ENCODE results near the gene KCNIP4.

The KCNIP4 gene

DNA sequence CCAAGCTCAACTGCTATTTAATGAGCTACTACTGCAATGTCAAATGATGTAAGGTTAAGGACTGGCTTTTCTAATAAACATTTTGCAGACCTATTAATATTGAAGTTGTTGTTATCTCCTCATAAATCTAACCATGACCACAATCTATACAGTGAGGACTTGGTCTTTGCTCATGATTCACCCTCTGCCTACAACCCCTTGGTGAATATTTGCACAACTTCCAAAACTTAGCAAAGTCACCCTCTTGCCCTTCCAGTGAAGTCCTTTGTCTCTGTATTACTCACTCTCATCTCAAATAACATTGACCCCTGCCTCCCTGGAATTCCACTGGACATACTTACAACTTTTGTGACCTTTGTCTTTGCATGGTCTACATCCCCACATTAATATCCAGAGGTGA is 204.5 kb downstream of the KCNIP4 start:
- H3K9me3 ChIP-seq (ENCODE audit: control insufficient read depth, insufficient read depth, low read length) = no peaks in the 10 kb centered on the region
- H3K27me3 ChIP-seq (ENCODE audit: control insufficient read depth, insufficient read depth, low read length) = no peaks in the 10 kb centered on the region
- no peak for DNase-seq (ENCODE audit: low read depth, low spot score)
- no peaks in the 10 kb centered on the region for H3K4me1 ChIP-seq (ENCODE audit: control insufficient read depth, insufficient read depth, low read length)
- no peak overlapping the region for H3K4me3 ChIP-seq (ENCODE audit: low read length)
- H3K36me3 ChIP-seq (ENCODE audit: control insufficient read depth, insufficient read depth, low read length) = no peaks in the 10 kb centered on the region
- no peak overlapping the region for H3K27ac ChIP-seq (ENCODE audit: low read length)

DNA sequence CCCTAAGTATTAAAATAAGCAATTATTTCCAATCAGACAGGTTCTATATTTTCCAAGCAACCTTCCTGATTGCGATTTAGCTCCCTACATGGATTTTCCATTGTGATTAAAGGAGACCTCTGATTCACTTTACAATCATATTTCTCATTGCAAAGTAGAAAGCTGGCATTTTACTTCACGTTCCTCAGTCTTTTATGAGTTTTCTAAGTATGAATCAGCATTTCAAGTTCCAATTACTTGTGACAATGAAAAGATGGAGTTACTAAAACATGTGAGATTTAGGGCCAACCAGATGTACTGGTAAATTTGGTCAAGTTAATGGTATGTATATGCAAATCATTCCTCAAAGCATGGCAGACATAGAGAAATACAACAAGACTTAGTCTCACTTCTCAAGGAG is 206.2 kb downstream of the KCNIP4 start:
- Histone ChIP-seq H3K9me3 (ENCODE audit: control insufficient read depth, insufficient read depth, low read length) (no peaks in the 10 kb centered on the region), H3K4me1 (ENCODE audit: control insufficient read depth, insufficient read depth, low read length) (no peaks in the 10 kb centered on the region), H3K27ac (ENCODE audit: low read length) (no peak overlapping the region), H3K4me3 (ENCODE audit: low read length) (no peak overlapping the region), H3K27me3 (ENCODE audit: control insufficient read depth, insufficient read depth, low read length) (no peaks in the 10 kb centered on the region), H3K36me3 (ENCODE audit: control insufficient read depth, insufficient read depth, low read length) (no peaks in the 10 kb centered on the region)
- no CpG with 5 or more reads among the region's 2 CpGs for WGBS (ENCODE audit: insufficient coverage, insufficient read length)
- DNase-seq (ENCODE audit: low read depth, low spot score) = no peak

DNA sequence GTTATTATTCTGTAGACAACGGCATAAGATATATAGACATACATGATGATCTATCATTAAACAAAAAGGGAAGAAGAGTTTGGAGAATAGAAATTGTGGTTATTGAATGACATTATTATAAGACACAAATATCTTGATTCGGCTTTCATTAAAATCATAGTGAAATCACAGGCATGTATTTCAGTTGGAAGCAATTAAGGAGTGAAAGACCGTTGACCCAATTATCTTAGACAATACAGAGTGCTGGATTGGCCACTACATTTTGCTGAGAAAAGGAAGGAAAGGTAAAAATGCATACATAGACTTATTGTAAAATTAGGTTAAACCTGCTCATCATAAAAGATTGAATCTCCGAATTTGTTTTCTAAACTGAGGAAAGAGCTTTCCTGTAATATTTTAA is 209.8 kb downstream of the KCNIP4 start:
- Histone ChIP-seq H3K4me1 (ENCODE audit: control insufficient read depth, insufficient read depth, low read length) (no peaks in the 10 kb centered on the region), H3K27me3 (ENCODE audit: control insufficient read depth, insufficient read depth, low read length) (no peaks in the 10 kb centered on the region), H3K4me3 (ENCODE audit: low read length) (no peak overlapping the region), H3K36me3 (ENCODE audit: control insufficient read depth, insufficient read depth, low read length) (no peaks in the 10 kb centered on the region), H3K27ac (ENCODE audit: low read length) (no peak overlapping the region), H3K9me3 (ENCODE audit: control insufficient read depth, insufficient read depth, low read length) (no peaks in the 10 kb centered on the region)
- DNase-seq (ENCODE audit: low read depth, low spot score) = no peak
- WGBS (ENCODE audit: insufficient coverage, insufficient read length) = no CpG with 5 or more reads among the region's 4 CpGs

DNA sequence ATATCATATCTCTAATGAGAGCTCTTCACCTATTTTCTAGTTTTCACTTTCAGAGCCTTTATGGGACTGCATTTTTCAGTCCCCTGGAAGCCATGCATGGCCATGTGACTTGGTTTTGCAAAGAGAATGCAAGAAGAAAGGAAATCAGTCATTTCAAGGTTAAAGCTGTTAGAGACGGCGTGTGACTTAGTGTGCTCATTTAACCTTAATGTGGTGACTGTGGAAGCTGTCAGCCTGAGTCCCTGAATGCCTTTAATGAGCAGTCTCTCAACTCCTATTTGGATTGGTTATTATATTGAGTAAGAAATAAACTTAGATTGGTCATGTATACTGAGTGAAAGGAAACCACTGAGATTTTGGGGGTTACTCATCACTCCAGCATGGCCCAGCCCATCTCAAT is 212.7 kb downstream of the KCNIP4 start:
- H3K4me1 ChIP-seq (ENCODE audit: control insufficient read depth, insufficient read depth, low read length) = no peaks in the 10 kb centered on the region
- DNase-seq (ENCODE audit: low read depth, low spot score) = no peak
- no CpG with 5 or more reads among the region's 2 CpGs for WGBS (ENCODE audit: insufficient coverage, insufficient read length)

DNA sequence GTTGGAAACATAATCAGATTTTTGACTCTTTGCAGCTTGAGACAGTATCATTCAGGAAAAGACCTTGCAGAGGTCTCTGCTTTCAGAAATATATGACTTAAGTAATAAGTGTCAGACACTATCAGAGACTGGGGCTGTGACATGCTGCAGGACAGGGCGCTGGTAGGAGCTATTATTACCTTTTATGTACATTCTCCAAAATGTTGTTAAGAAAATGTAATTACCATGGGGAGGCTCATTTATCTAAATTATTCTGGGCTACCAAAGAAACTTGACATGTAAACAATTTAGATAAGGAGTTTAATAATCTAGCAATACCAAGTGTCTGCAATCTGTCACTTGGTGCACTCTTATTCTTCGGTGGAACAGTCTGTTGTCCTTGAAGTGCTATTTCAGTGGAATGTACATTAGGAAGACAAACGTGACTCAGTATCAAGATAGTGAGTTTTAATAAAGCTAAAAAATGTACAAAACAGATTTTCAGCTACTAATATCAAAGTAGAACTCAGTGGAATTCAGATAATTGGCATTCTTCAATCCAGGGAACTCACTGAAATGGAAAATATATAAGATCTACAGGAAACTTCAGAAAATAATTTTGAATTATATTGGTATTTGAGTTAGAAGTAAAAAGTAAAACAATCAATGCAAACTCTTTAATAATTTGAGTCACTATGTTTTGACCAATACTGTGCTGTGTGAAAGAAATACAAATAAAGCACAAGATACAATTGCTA is 214.5 kb downstream of the KCNIP4 start:
- Histone ChIP-seq H3K27ac (ENCODE audit: low read length) (no peak overlapping the region), H3K4me3 (ENCODE audit: low read length) (no peak overlapping the region), H3K36me3 (ENCODE audit: control insufficient read depth, insufficient read depth, low read length) (no peaks in the 10 kb centered on the region), H3K9me3 (ENCODE audit: control insufficient read depth, insufficient read depth, low read length) (no peaks in the 10 kb centered on the region), H3K27me3 (ENCODE audit: control insufficient read depth, insufficient read depth, low read length) (no peaks in the 10 kb centered on the region), H3K4me1 (ENCODE audit: control insufficient read depth, insufficient read depth, low read length) (no peaks in the 10 kb centered on the region)
- DNase-seq (ENCODE audit: low read depth, low spot score) = no peak
- WGBS (ENCODE audit: insufficient coverage, insufficient read length) = no CpG with 5 or more reads among the region's 3 CpGs

More for the DNA sequence above, 212.7 kb downstream of the KCNIP4 start:
- H3K4me3 ChIP-seq (ENCODE audit: low read length) = no peak overlapping the region
- H3K27ac ChIP-seq (ENCODE audit: low read length) = no peak overlapping the region
- no peaks in the 10 kb centered on the region for H3K9me3 ChIP-seq (ENCODE audit: control insufficient read depth, insufficient read depth, low read length)
- no peaks in the 10 kb centered on the region for H3K36me3 ChIP-seq (ENCODE audit: control insufficient read depth, insufficient read depth, low read length)
- no peaks in the 10 kb centered on the region for H3K27me3 ChIP-seq (ENCODE audit: control insufficient read depth, insufficient read depth, low read length)

DNA sequence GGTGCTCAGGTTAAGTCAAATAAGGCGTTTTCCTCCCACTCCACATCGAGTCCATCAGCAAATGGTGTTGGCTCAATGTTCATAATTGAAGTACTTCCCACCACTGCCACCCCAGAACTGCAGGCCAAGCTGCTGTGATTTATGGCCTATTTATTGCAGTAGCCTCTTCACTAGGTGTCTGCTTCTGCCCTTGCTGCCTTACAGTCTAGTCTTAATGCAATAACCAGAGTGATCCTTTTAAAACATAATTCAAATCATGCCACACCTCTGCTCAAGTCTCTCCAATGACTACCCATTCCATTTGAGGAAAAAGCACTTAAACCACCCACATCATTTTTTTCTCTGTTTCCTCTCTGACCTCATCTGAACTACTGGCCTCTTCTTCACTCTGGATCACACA is 220.3 kb downstream of the KCNIP4 start:
- Histone ChIP-seq H3K4me3 (ENCODE audit: low read length) (no peak overlapping the region), H3K4me1 (ENCODE audit: control insufficient read depth, insufficient read depth, low read length) (no peaks in the 10 kb centered on the region; the same call in 1 of the 2 replicates), H3K9me3 (ENCODE audit: control insufficient read depth, insufficient read depth, low read length) (no peaks in the 10 kb centered on the region), H3K27me3 (ENCODE audit: control insufficient read depth, insufficient read depth, low read length) (no peaks in the 10 kb centered on the region), H3K36me3 (ENCODE audit: control insufficient read depth, insufficient read depth, low read length) (no peaks in the 10 kb centered on the region), H3K27ac (ENCODE audit: low read length) (no peak overlapping the region)
- DNase-seq (ENCODE audit: low read depth, low spot score) = no peak
- no CpG with 5 or more reads among the region's 2 CpGs for WGBS (ENCODE audit: insufficient coverage, insufficient read length)

DNA sequence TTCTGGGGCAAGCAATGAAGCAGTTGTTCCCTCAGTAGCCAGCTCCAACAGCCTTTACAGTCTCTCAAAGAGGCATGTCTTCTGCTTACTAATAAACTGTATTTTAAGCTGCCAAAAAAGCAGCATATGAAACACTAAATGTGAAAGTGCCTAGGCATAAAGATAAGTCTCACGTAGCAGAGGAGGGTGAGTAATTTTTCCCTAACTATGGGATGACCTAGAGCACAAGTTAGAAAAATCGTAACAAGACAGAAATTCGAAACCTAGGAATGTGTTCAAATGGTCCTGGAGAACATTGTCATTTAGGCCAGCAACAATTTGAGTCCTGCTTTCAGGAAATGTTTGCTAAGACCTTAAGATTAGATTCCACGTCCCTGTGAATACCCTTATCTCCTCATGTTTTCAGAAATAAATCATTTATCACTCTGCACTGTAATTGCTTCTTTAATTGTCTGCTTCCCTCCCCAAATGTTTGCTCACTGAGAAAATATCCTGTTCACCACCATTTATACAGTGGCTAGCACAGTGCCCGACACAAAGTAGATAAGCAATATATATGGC is 222.2 kb downstream of the KCNIP4 start:
- Histone ChIP-seq H3K36me3 (ENCODE audit: control insufficient read depth, insufficient read depth, low read length) (no peaks in the 10 kb centered on the region), H3K27me3 (ENCODE audit: control insufficient read depth, insufficient read depth, low read length) (no peaks in the 10 kb centered on the region), H3K4me3 (ENCODE audit: low read length) (no peak overlapping the region), H3K9me3 (ENCODE audit: control insufficient read depth, insufficient read depth, low read length) (no peaks in the 10 kb centered on the region), H3K27ac (ENCODE audit: low read length) (no peak overlapping the region), H3K4me1 (ENCODE audit: control insufficient read depth, insufficient read depth, low read length) (no peaks in the 10 kb centered on the region; the same call in 1 of the 2 replicates)
- no peak for DNase-seq (ENCODE audit: low read depth, low spot score)
- WGBS (ENCODE audit: insufficient coverage, insufficient read length) = no CpG with 5 or more reads among the region's 5 CpGs

DNA sequence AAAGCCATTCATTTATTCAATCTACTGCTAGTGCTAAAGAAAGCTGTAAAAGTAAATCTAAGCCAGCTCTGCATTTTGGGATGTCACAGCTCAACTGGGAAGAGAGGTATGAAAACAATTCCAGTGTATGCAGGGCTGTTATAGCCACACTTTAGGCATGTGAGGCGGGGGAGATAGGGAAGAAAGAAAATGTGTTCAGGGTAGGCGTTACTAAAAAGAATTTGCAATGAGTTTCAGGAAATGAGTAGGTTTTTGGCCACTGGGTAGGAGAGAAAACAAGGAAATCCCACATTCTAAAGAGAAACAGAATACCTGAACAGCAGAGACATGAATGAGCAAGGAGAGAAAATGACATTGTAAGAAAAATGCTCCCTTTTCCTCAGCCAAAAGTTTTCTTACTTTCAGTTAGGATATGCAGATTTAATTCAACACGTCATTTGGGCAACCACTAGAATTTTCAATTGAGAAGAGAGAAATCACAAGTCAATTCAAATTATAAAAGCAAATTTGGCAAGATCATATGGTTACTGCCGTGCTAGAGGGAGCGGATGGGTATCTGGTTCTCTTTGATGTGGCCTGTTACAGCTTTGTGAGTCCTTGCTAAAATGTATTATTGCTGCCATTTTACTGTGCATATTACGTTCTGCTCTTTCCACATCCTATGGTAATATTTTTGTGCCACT is 226.3 kb downstream of the KCNIP4 start:
- Histone ChIP-seq H3K9me3 (ENCODE audit: control insufficient read depth, insufficient read depth, low read length) (no peaks in the 10 kb centered on the region), H3K36me3 (ENCODE audit: control insufficient read depth, insufficient read depth, low read length) (no peaks in the 10 kb centered on the region), H3K27me3 (ENCODE audit: control insufficient read depth, insufficient read depth, low read length) (no peaks in the 10 kb centered on the region), H3K27ac (ENCODE audit: low read length) (no peak overlapping the region), H3K4me1 (ENCODE audit: control insufficient read depth, insufficient read depth, low read length) (no peaks in the 10 kb centered on the region; the same call in 1 of the 2 replicates), H3K4me3 (ENCODE audit: low read length) (no peak overlapping the region)
- DNase-seq (ENCODE audit: low read depth, low spot score) = no peak
- WGBS (ENCODE audit: insufficient coverage, insufficient read length) = no CpG with 5 or more reads among the region's 6 CpGs

DNA sequence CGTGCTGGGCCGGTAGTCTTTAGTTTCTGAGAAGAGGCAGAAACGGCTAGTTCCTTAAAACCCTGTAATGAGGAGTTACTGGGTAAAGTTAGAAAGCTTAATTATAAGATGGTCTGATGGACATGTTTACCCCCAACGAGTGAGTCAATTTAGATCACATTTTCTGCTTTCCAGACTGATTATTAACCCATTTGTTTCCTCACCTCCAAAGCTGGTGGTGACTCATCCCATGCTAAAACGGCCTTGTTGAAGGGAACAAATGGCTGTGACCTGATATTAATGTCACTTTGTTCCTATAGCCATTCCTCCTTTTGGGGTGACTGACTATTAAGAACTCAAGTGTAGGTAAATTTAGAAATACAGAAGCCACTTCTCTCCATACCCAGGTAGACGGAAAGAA is 232.0 kb downstream of the KCNIP4 start:
- no peak for DNase-seq (ENCODE audit: low read depth, low spot score)
- no CpG with 5 or more reads among the region's 6 CpGs for WGBS (ENCODE audit: insufficient coverage, insufficient read length)
- H3K27me3 ChIP-seq (ENCODE audit: control insufficient read depth, insufficient read depth, low read length) = no peaks in the 10 kb centered on the region
- no peak overlapping the region for H3K4me3 ChIP-seq (ENCODE audit: low read length)
- no peaks in the 10 kb centered on the region for H3K9me3 ChIP-seq (ENCODE audit: control insufficient read depth, insufficient read depth, low read length)
- no peaks in the 10 kb centered on the region for H3K4me1 ChIP-seq (ENCODE audit: control insufficient read depth, insufficient read depth, low read length)
- H3K27ac ChIP-seq (ENCODE audit: low read length) = no peak overlapping the region
- no peaks in the 10 kb centered on the region for H3K36me3 ChIP-seq (ENCODE audit: control insufficient read depth, insufficient read depth, low read length)

DNA sequence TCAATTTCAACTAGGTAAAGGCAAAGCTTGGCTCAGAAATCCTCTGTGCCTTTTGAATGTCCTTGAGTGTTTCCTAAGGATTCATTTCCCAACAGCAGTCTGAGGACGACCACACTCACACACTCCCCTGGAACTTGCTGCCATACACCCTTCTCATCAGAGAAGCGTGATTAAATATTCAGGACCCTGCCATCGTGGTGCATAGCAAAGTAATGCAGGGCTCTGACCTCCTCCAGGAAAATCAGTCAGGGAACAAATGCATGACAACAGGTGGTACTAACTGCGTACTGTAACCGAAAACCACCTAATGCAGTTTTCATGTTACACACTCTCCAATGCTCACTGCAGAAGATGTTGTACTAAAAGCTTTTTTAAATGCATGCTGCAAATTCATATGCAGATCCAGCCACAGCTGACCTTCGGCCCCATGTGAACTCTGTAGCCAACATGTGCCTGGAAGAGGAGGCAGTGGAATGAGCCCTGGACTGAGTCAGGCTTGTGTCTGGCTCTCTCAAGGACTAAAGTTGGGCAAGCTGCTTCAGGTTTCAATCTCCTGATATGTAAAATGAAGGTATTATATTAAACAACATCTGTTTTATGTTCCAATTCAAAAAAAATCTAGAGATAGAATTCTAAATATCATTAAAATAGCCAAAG is 238.3 kb downstream of the KCNIP4 start:
- Histone ChIP-seq H3K27me3 (ENCODE audit: control insufficient read depth, insufficient read depth, low read length) (no peaks in the 10 kb centered on the region), H3K4me3 (ENCODE audit: low read length) (no peak overlapping the region), H3K27ac (ENCODE audit: low read length) (no peak overlapping the region), H3K9me3 (ENCODE audit: control insufficient read depth, insufficient read depth, low read length) (no peaks in the 10 kb centered on the region), H3K36me3 (ENCODE audit: control insufficient read depth, insufficient read depth, low read length) (no peaks in the 10 kb centered on the region), H3K4me1 (ENCODE audit: control insufficient read depth, insufficient read depth, low read length) (peaks cover 4% of the 10 kb centered on the region; the same call in 1 of the 2 replicates)
- WGBS (ENCODE audit: insufficient coverage, insufficient read length) = no CpG with 5 or more reads among the region's 6 CpGs
- no peak for DNase-seq (ENCODE audit: low read depth, low spot score)
